Stimulated activated CD4-positive, alpha-beta T cell treated with anti-CD3 and anti-CD28 coated beads, Interleukin-2, amount 100 ng/mL, for 48 hours (primary cell): Measurements from ENCODE around the gene XRRA1.
"Not testable (repeated sequence)": the region's sequence is repeated elsewhere in the genome, so short reads cannot be mapped to it uniquely, and the experiment has no call there.

Experiments
- DNase-seq, 2 donors: peaks; one replicate each; pipeline ENCODE4 v3.0.0-alpha.2; 2020

XRRA1 gene

GRCh38 chr11:74948898-74949752, at the start of gene XRRA1, which contains the start of gene SPCS2:
TSS of gene XRRA1 (minus strand) at chr11:74949091. CDS start at chr11:74940878, 8,213 bp downstream.
TSS of gene SPCS2 (plus strand) at chr11:74949266. CDS start at chr11:74949286, 20 bp downstream.
- DNase-seq: peak; percentile 93 to 95

- DNase-seq: no peak
These were observed 44.0 kb upstream of the XRRA1 start for GRCh38 chr11:74992852-74993251.

GRCh38 chr11:74990941-74991340, 42.0 kb upstream of the XRRA1 start:
- DNase-seq: no peak

GRCh38 chr11:74990150-74990549, 41.3 kb upstream of the XRRA1 start:
- DNase-seq: not testable (repeated sequence)

- DNase-seq: no peak
These were observed 40.4 kb upstream of the XRRA1 start for GRCh38 chr11:74989260-74989638.

- DNase-seq: peak; percentile 78 to 79
These were observed 39.8 kb upstream of the XRRA1 start, which contains the start of gene NEU3 for GRCh38 chr11:74988541-74989259. TSS of gene NEU3 (plus strand) at chr11:74988933. CDS start at chr11:74989061, 128 bp downstream.

GRCh38 chr11:74984730-74985129, 35.8 kb upstream of the XRRA1 start:
- DNase-seq: no peak

GRCh38 chr11:74984070-74984469, 35.2 kb upstream of the XRRA1 start:
- DNase-seq: no peak

- no peak for DNase-seq
These were observed 33.0 kb upstream of the XRRA1 start for GRCh38 chr11:74981888-74982287.

- no peak for DNase-seq
These were observed 31.7 kb upstream of the XRRA1 start for GRCh38 chr11:74980634-74981033.

GRCh38 chr11:74978041-74978440, 29.1 kb upstream of the XRRA1 start:
- no peak for DNase-seq

- DNase-seq: no peak
These were observed 22.5 kb upstream of the XRRA1 start for GRCh38 chr11:74971424-74971823.

- no peak for DNase-seq
These were observed 22.0 kb upstream of the XRRA1 start for GRCh38 chr11:74970852-74971395.

- no peak for DNase-seq
These were observed 17.8 kb upstream of the XRRA1 start for GRCh38 chr11:74966651-74967050.

- not testable (repeated sequence) for DNase-seq
These were observed 11.2 kb upstream of the XRRA1 start for GRCh38 chr11:74960128-74960527.

GRCh38 chr11:74957937-74958629, 9.2 kb upstream of the XRRA1 start:
- no peak for DNase-seq

- no peak for DNase-seq
These were observed 7.6 kb upstream of the XRRA1 start for GRCh38 chr11:74956397-74957015.

- no peak for DNase-seq
These were observed 5.3 kb upstream of the XRRA1 start for GRCh38 chr11:74954199-74954598.

GRCh38 chr11:74953451-74953850, 4.6 kb upstream of the XRRA1 start:
- DNase-seq: no peak

GRCh38 chr11:74952752-74953151, 3.9 kb upstream of the XRRA1 start:
- no peak for DNase-seq

- DNase-seq: no peak
These were observed 2.3 kb upstream of the XRRA1 start for GRCh38 chr11:74951226-74951625.

GRCh38 chr11:74950374-74950969, 1.6 kb upstream of the XRRA1 start:
- DNase-seq: no peak
